Ishikawa (cell line): ENCODE data around the gene COTL1.

Experiments used
- CEBPB ChIP-seq: IDR thresholded peaks from 2 replicates; pipeline ENCODE4 v1.6.1; 2012
- EGR1 ChIP-seq: IDR thresholded peaks from 2 replicates; pipeline ENCODE4 v1.6.1; 2012
- EP300 ChIP-seq: IDR thresholded peaks from 2 replicates; pipeline ENCODE4 v1.6.1; 2012; ENCODE audit warnings: borderline replicate concordance
- FOXM1 ChIP-seq: IDR thresholded peaks from 2 replicates; pipeline ENCODE4 v1.6.1; 2012; ENCODE audit warnings: low read depth, borderline replicate concordance
- MAX ChIP-seq: IDR thresholded peaks from 2 replicates; pipeline ENCODE4 v1.6.1; 2012
- RAD21 ChIP-seq: IDR thresholded peaks from 2 replicates; pipeline ENCODE4 v1.6.1; 2012; ENCODE audit warnings: low read depth
- REST ChIP-seq: IDR thresholded peaks from 2 replicates; pipeline ENCODE4 v1.6.1; 2012; ENCODE audit warnings: low read depth, mild to moderate bottlenecking
- TAF1 ChIP-seq: IDR thresholded peaks from 2 replicates; pipeline ENCODE4 v1.6.1; 2012; ENCODE audit warnings: low read depth, mild to moderate bottlenecking
- TCF12 ChIP-seq: IDR thresholded peaks from 2 replicates; pipeline ENCODE4 v1.6.1; 2012; ENCODE audit warnings: low read depth
- TEAD4 ChIP-seq: IDR thresholded peaks from 2 replicates; pipeline ENCODE4 v1.6.1; 2012

GRCh38 chr16:84571506-84571905 is 46.4 kb downstream of the COTL1 start:
- no peak for TF ChIP-seq MAX
- no peak for TF ChIP-seq RAD21
- TF ChIP-seq REST = no peak
- no peak for TF ChIP-seq FOXM1
- no peak for TF ChIP-seq TCF12
- no peak for TF ChIP-seq EP300
- TF ChIP-seq TAF1 = no peak
- no peak for TF ChIP-seq CEBPB
- no peak for TF ChIP-seq EGR1
- TF ChIP-seq TEAD4 = no peak
